Ishikawa (cell line): Measurements from ENCODE around the gene RASSF6.

ENCODE experiments used
- CREB1 ChIP-seq: IDR thresholded peaks from 2 replicates; pipeline ENCODE4 v1.6.1; 2012; ENCODE audit warnings: low read depth
- RAD21 ChIP-seq: IDR thresholded peaks from 2 replicates; pipeline ENCODE4 v1.6.1; 2012; ENCODE audit warnings: low read depth
- TAF1 ChIP-seq: IDR thresholded peaks from 2 replicates; pipeline ENCODE4 v1.6.1; 2012; ENCODE audit warnings: low read depth, mild to moderate bottlenecking

GRCh38 chr4:73608689-73609594 lies 11.3 kb downstream of the RASSF6 start:
- no peak for TF ChIP-seq TAF1
- TF ChIP-seq RAD21, result no peak
- TF ChIP-seq CREB1, result no peak
